Thymus (tissue), 11 donors: Measurements from ENCODE around the gene RNF11. TPM values are rescaled to one million over a fixed set of nuclear protein-coding genes. Genes with fewer than 3 reads are reported as not detected.
"Not testable (repeated sequence)": the region's sequence is repeated elsewhere in the genome, so short reads cannot be mapped to it uniquely, and the experiment has no call there.

Source experiments
- DNase-seq, 9 donors: peaks; one replicate each; pipeline ENCODE4 v3.0.0-alpha.2; 2013; ENCODE audit warnings: low spot score in 9 of 9, low read depth in 6 of 9, missing footprints in 1 of 9
- H3K27ac ChIP-seq, 2 donors: one replicate each; pipeline ENCODE4 v1.5.1; 2013; ENCODE audit warnings: control low read depth in 1 of 2, low read depth in 1 of 2, low read length in 1 of 2, mild to moderate bottlenecking in 1 of 2, moderate library complexity in 1 of 2
- H3K27me3 ChIP-seq, 2 donors: one replicate each; pipeline ENCODE4 v1.5.1; 2013; ENCODE audit warnings: low read length in 1 of 2; ENCODE audit not compliant: control insufficient read depth in 2 of 2, insufficient read depth in 1 of 2
- H3K36me3 ChIP-seq, 2 donors: one replicate each; pipeline ENCODE4 v1.5.1; 2013; ENCODE audit warnings: low read length in 1 of 2, mild to moderate bottlenecking in 1 of 2, moderate library complexity in 1 of 2; ENCODE audit not compliant: control insufficient read depth in 2 of 2, insufficient read depth in 2 of 2
- H3K4me1 ChIP-seq, 2 donors: one replicate each; pipeline ENCODE4 v1.5.1; 2013; ENCODE audit warnings: low read length in 2 of 2; ENCODE audit not compliant: control insufficient read depth in 2 of 2, insufficient read depth in 2 of 2
- H3K4me3 ChIP-seq, 2 donors: one replicate each; pipeline ENCODE4 v1.5.1; 2013; ENCODE audit warnings: low read length in 2 of 2, control low read depth in 1 of 2, mild to moderate bottlenecking in 1 of 2
- H3K9me3 ChIP-seq, 2 donors: one replicate each; pipeline ENCODE4 v1.5.1; 2013; ENCODE audit warnings: low read length in 1 of 2, mild to moderate bottlenecking in 1 of 2; ENCODE audit not compliant: control insufficient read depth in 2 of 2, insufficient read depth in 1 of 2
- WGBS: extraction: QIAGEN DNeasy Blood & Tissue Kit; methylation state at CpG from one replicate; pipeline ENCODE4 v1.1.7; 2013; 5-methylcytosine and 5-hydroxymethylcytosine counted together
- polyA plus RNA-seq: library from polyadenylated mRNA; stranded (reverse); fragments of 200-250 nt; gene quantifications from one replicate; pipeline ENCODE4 v1.2.3, GENCODE V29; 2013
- total RNA-seq: library from RNA; stranded (reverse); fragments of 120-200 nt; gene quantifications from one replicate; pipeline ENCODE4 v1.2.4, GENCODE V29; 2013
- donor health status: healthy.

RNF11 gene
- total and polyA plus RNA-seq, 2 donors = 45.2 to 67.9 TPM

GRCh38 chr1:51222136-51222787, 13.8 kb upstream of the RNF11 start:
- no peak for DNase-seq
- Histone ChIP-seq H3K4me3 (no peak overlapping the region), H3K4me1 (no peaks in the 10 kb centered on the region), H3K27ac (no peak overlapping the region), H3K9me3 (no peaks in the 10 kb centered on the region), H3K36me3 (no peaks in the 10 kb centered on the region), H3K27me3 (no peaks in the 10 kb centered on the region)
- 97% methylated on average over 6 of the region's 6 CpGs for WGBS

DNA sequence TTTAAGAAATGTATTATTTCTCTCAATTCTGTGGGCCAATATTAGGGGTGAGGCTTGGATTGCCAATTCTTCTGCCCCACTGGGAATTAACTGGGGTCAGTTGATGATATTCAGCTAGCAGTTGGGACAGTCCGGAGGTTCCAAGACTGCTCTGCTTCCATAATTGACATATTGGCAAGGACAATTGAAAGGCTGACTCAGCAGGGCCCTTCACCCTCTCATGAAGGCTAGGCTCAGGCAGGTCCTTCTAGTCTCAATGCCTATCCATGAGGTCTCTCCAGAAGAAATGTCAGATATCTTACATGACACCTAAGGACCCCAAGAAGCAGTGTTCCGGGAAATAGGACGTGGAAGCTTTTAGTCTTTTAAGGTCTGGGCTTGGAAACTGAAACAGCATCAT, 13.3 kb upstream of the RNF11 start:
- Histone ChIP-seq H3K9me3 (no peaks in the 10 kb centered on the region), H3K36me3 (no peaks in the 10 kb centered on the region)
- WGBS = 95% methylated on average over 3 of the region's 3 CpGs

GRCh38 chr1:51224255-51224654, 11.8 kb upstream of the RNF11 start:
- H3K27me3 ChIP-seq = no peaks in the 10 kb centered on the region
- 96% methylated on average over 6 of the region's 6 CpGs for WGBS
- no peak overlapping the region for H3K4me3 ChIP-seq
- no peaks in the 10 kb centered on the region for H3K36me3 ChIP-seq
- H3K27ac ChIP-seq = no peak overlapping the region
- no peak for DNase-seq
- H3K9me3 ChIP-seq = no peaks in the 10 kb centered on the region
- H3K4me1 ChIP-seq = no peaks in the 10 kb centered on the region

More for the DNA sequence above, 13.3 kb upstream of the RNF11 start:
- DNase-seq = no peak
- H3K27me3 ChIP-seq = no peaks in the 10 kb centered on the region
- H3K4me1 ChIP-seq = no peaks in the 10 kb centered on the region
- no peak overlapping the region for H3K4me3 ChIP-seq
- H3K27ac ChIP-seq = no peak overlapping the region

DNA sequence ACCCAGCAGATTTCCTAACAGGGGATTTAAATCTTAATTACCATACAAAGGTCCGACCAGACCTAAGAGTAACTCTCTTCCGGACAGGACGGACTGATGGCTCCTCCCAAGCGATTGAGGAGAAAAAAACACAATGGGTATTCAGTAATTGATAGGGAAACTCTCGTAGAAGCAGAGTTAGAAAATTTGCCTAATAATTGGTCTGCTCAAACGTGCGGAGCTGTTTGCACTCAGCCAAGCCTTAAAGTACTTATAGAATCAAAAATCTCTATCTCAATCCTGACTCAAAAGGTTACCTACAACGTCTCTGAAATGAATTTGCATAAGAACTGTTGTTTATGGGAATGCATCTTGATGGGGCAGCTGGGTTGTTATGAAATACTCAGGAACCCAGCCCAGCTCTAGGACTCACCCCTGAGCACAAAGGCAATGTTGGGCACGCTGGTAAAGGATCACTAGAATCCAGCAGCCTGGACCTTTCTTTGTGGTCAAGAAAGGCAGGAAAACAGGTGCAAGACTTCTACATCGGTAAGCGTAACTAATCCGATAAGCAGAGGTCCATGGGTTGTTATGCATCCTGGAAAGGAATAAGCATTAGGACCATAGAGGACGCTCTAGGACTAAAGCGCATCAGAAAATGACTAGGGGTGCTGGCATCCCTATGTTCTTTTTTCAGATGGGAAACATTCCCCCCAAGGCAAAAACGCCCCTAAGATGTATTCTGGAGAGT, 8.7 kb upstream of the RNF11 start:
- WGBS = 95% methylated on average over 15 of the region's 15 CpGs
- DNase-seq, H3K4me1 ChIP-seq: not testable (repeated sequence)

GRCh38 chr1:51228471-51228870, 7.6 kb upstream of the RNF11 start:
- H3K9me3 ChIP-seq, DNase-seq, H3K27ac ChIP-seq, H3K36me3 ChIP-seq, H3K27me3 ChIP-seq, H3K4me3 ChIP-seq, H3K4me1 ChIP-seq: not testable (repeated sequence)
- WGBS = 97% methylated on average over 11 of the region's 11 CpGs

More for the DNA sequence above, 8.7 kb upstream of the RNF11 start:
- H3K36me3 ChIP-seq, H3K27ac ChIP-seq, H3K9me3 ChIP-seq, H3K4me3 ChIP-seq, H3K27me3 ChIP-seq: not testable (repeated sequence)

GRCh38 chr1:51230501-51231078, 5.5 kb upstream of the RNF11 start:
- WGBS = 96% methylated on average over 5 of the region's 5 CpGs
- Histone ChIP-seq H3K27ac (no peak overlapping the region), H3K4me3 (no peak overlapping the region), H3K4me1 (peaks cover 5 to 9% of the 10 kb centered on the region in 2 donors), H3K36me3 (no peaks in the 10 kb centered on the region), H3K9me3 (no peaks in the 10 kb centered on the region), H3K27me3 (no peaks in the 10 kb centered on the region)
- no peak for DNase-seq

GRCh38 chr1:51231120-51231519, 5.0 kb upstream of the RNF11 start:
- H3K27ac ChIP-seq = no peak overlapping the region
- no peaks in the 10 kb centered on the region for H3K9me3 ChIP-seq
- H3K36me3 ChIP-seq = no peaks in the 10 kb centered on the region
- DNase-seq = no peak
- 93% methylated on average over 3 of the region's 3 CpGs for WGBS
- H3K4me1 ChIP-seq = peaks cover 5 to 13% of the 10 kb centered on the region in 2 donors
- H3K4me3 ChIP-seq = no peak overlapping the region
- H3K27me3 ChIP-seq = no peaks in the 10 kb centered on the region

- DNase-seq = no peak
- Histone ChIP-seq H3K27ac (no peak overlapping the region), H3K36me3 (no peaks in the 10 kb centered on the region)
Measured at GRCh38 chr1:51231896-51232295, 4.2 kb upstream of the RNF11 start.

DNA sequence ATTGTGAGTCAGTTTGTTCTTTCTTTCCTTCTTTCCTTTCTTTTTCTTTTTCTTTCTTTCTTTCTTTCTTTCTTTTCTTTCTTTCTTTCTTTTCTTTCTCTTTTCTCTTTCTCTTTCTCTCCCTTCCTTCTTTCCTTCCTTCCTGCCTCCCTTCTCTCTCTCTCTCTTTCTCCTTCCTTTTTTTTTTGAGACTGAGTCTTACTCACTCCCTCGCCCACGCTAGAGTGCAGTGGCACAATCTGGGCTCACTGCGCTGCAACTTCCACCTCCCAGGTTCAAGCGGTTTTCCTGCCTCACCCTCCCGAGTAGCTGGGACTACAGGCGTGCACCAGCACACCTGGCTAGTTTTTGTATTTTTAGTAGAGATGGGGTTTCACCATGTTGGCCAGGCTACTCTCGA, 1.8 kb upstream of the RNF11 start:
- WGBS = 91% methylated on average over 7 of the region's 7 CpGs
- H3K27ac ChIP-seq, H3K36me3 ChIP-seq: not testable (repeated sequence)

More at GRCh38 chr1:51231896-51232295, 4.2 kb upstream of the RNF11 start:
- Histone ChIP-seq H3K27me3 (no peaks in the 10 kb centered on the region), H3K4me1 (peaks cover 5 to 13% of the 10 kb centered on the region in 2 donors), H3K9me3 (no peaks in the 10 kb centered on the region), H3K4me3 (no peak overlapping the region)

More for the DNA sequence above, 1.8 kb upstream of the RNF11 start:
- H3K4me1 ChIP-seq = peaks cover 13 to 18% of the 10 kb centered on the region in 2 donors
- not testable (repeated sequence) for H3K9me3 ChIP-seq, H3K4me3 ChIP-seq, H3K27me3 ChIP-seq, DNase-seq
